Body of pancreas (tissue), 4 donors: ENCODE data around the gene GLI2. TPM values are rescaled to one million over a fixed set of nuclear protein-coding genes. Genes with fewer than 3 reads are reported as not detected.

Experiments
- ATAC-seq: fragments of 150-250 bp; one replicate; pipeline ENCODE4 v1.9.1; 2016
- DNase-seq, 4 donors: peaks; one replicate each; pipeline ENCODE4 v3.0.0-alpha.2; 2019
- H3K27ac ChIP-seq, 4 donors: fragments of 200-600 bp; sonication (generic); 1 replicate in 3 of 4; 2 replicates in 1 of 4; pipeline versions ENCODE4 v1.5.1 to v1.6.1; 2016 to 2019; ENCODE audit warnings: mild to moderate bottlenecking in 1 of 4, mixed read lengths in 1 of 4, moderate library complexity in 1 of 4
- H3K27me3 ChIP-seq, 2 donors: fragments of 200-600 bp; sonication (generic); one replicate each; pipeline ENCODE4 v1.6.0; 2016; ENCODE audit warnings: mild to moderate bottlenecking in 1 of 2
- H3K36me3 ChIP-seq, 2 donors: fragments of 200-600 bp; sonication (generic); replicated peaks in 1 of 2; 2 replicates each; pipeline ENCODE4 v1.5.1; 2016; ENCODE audit warnings: low read depth in 2 of 2; ENCODE audit not compliant: insufficient read depth in 1 of 2
- H3K4me1 ChIP-seq: fragments of 200-600 bp; sonication (generic); one replicate; pipeline ENCODE4 v1.6.0; 2016
- H3K4me3 ChIP-seq, 2 donors: fragments of 200-600 bp; sonication (generic); 1 replicate in 1 of 2; 2 replicates in 1 of 2; pipeline ENCODE4 v1.5.1; 2016 to 2019
- H3K9me3 ChIP-seq, 3 donors: fragments of 200-600 bp; sonication (generic); 1 replicate in 2 of 3; 2 replicates in 1 of 3; pipeline ENCODE4 v1.5.1; 2016
- POLR2A ChIP-seq, 3 donors: fragments of 450-650 bp; IDR thresholded peaks; one replicate each; pipeline ENCODE4 v1.6.1; 2016; ENCODE audit warnings: antibody characterized with exemption in 3 of 3, mild to moderate bottlenecking in 2 of 3
- WGBS, 2 donors: methylation state at CpG; one replicate each; pipeline ENCODE4 v1.1.5; 2017; 5-methylcytosine and 5-hydroxymethylcytosine counted together
- intact Hi-C: fragments of 100-400 bp; cut with DNase I; formaldehyde crosslinking; loops from one replicate; pipeline ENCODE4 v1.15.1; 2023
- total RNA-seq, 2 donors: library from RNA; depleted of rRNA; stranded (reverse); fragments of >200 nt; gene quantifications; one replicate each; pipeline ENCODE4 v1.1.0, GENCODE V29; 2016
- TF ChIP-seq, protein P1 (sequence below), 7 experiments: fragments of 450-650 bp in 4 of 7; fragments of 200-600 bp in 3 of 7; sonication (generic) in 3 of 7; IDR thresholded peaks; one replicate each; pipeline ENCODE4 v1.5.1; 2016 to 2019; ENCODE audit warnings: antibody characterized with exemption in 7 of 7

GLI2 gene
- total RNA-seq, 2 donors from 2014 or later: 1.0 to 1.3 TPM

DNA sequence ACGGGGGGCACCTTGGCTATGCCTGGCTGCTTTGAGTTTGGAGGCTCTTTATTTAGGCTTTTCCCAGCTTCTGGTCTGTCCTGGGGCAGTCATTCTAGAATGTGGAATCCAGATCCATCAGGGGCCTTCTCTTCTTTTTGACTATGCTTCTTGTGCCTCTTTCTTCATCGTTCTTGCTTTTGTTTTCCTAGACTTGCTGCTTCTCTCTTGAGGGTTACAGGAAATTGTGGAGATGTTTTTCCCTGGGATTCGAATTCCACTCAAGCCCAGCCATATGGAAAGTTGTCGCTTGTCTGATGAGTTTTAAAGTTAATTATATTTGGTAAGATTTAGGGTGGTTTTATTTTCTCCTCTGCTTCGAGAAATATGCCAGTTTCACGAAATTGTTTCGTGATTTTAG lies 2.4 kb downstream of the GLI2 start:
- peaks cover 48% of the 10 kb centered on the region for H3K4me1 ChIP-seq
- intact Hi-C loops: no loop called here
- DNase-seq (no peak), ATAC-seq (no peak)
- no peak overlapping the region for H3K27ac ChIP-seq
- no peak for TF ChIP-seq POLR2A (IDR thresholded peaks at IDR 0.05)
- TF ChIP-seq, protein P1, sequence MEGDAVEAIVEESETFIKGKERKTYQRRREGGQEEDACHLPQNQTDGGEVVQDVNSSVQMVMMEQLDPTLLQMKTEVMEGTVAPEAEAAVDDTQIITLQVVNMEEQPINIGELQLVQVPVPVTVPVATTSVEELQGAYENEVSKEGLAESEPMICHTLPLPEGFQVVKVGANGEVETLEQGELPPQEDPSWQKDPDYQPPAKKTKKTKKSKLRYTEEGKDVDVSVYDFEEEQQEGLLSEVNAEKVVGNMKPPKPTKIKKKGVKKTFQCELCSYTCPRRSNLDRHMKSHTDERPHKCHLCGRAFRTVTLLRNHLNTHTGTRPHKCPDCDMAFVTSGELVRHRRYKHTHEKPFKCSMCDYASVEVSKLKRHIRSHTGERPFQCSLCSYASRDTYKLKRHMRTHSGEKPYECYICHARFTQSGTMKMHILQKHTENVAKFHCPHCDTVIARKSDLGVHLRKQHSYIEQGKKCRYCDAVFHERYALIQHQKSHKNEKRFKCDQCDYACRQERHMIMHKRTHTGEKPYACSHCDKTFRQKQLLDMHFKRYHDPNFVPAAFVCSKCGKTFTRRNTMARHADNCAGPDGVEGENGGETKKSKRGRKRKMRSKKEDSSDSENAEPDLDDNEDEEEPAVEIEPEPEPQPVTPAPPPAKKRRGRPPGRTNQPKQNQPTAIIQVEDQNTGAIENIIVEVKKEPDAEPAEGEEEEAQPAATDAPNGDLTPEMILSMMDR (IDR thresholded peaks at IDR 0.05): no peak
- H3K27me3 ChIP-seq: peaks cover 0 to 42% of the 10 kb centered on the region in 2 donors
- no peak overlapping the region for H3K4me3 ChIP-seq
- H3K36me3 ChIP-seq: no peaks in the 10 kb centered on the region
- 75 to 82% methylated on average over 7 of the region's 7 CpGs for WGBS, 2 donors
- H3K9me3 ChIP-seq: no peaks in the 10 kb centered on the region

DNA sequence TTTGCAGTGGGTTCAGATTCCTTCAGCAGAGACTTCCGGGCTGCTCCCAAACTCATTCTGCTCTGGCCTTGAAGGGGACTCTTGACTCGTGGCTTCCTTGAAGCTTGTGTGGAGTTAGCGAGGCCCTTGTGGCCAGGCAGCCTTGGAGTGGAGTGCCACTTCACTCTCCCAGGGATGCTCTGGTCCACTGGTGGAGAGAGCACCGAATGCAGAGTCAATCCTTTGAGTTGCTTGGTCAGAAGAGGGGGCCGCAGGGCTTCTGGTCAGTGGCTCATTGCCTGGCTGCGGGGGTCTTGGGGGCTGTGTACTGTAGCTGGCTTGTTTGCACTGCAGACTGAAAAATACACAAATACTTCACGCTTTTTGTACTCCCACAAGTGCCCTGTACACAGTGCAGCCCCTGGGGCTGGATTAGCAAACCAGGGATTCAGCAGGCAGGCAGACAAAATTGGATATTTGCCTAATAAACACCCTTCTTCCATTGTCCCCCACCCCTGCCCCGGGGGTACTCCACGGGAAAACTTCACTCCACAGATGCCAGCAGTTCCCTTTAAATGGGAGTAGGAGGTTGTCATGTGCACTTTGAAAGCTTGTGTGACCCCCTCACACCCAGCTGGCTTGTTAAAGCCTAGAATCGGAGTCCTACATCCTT lies 3.2 kb downstream of the GLI2 start:
- Histone ChIP-seq H3K4me1 (peaks cover 48% of the 10 kb centered on the region), H3K36me3 (no peaks in the 10 kb centered on the region), H3K9me3 (no peaks in the 10 kb centered on the region), H3K27me3 (peaks cover 0 to 42% of the 10 kb centered on the region in 2 donors), H3K4me3 (no peak overlapping the region), H3K27ac (no peak overlapping the region)
- ATAC-seq (no peak), DNase-seq (no peak)
- no peak for TF ChIP-seq POLR2A (IDR thresholded peaks at IDR 0.05)
- TF ChIP-seq, protein P1 (IDR thresholded peaks at IDR 0.05): no peak
- WGBS, 2 donors: 53 to 59% methylated on average over 9 to 10 of the region's 10 CpGs
- intact Hi-C loops: no loop called here

DNA sequence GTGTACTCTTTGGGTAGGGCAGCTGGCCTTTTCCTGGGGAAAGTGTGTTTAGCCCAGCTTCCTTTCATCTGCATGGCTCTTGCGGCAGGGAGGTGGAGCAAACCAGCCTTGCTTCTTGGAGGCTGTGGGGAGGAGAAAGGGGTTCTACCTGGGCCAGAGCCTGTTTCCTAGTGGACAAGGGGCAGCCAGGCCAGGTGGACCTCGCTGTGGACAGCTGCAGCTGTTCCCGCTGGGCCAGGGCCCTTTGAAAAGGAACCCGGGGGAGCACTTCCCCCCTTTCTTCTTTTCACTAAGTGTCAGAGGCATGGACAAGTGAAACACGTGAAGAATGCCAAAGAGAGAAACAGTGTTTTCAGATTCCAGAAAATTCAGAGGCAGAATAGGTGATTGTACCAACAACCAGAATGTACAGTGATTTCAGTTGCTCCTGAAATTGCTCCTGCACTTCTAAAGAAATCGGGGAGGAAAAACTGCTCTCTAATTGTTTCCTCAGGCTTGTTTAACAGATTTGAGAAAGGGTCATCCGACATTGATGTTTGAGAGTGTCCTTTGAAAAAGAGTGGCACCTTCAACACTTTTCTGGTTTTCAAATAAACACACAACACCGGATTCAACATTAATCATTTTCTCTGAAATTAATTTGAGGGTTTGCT lies 3.9 kb downstream of the GLI2 start:
- intact Hi-C loops: no loop called here
- Histone ChIP-seq H3K36me3 (no peaks in the 10 kb centered on the region), H3K9me3 (no peaks in the 10 kb centered on the region), H3K27ac (no peak overlapping the region), H3K27me3 (peaks cover 0 to 42% of the 10 kb centered on the region in 2 donors), H3K4me1 (peaks cover 48% of the 10 kb centered on the region), H3K4me3 (no peak overlapping the region)
- ATAC-seq (no peak), DNase-seq (no peak)
- 58 to 61% methylated on average over 8 of the region's 8 CpGs for WGBS, 2 donors
- TF ChIP-seq, protein P1 (IDR thresholded peaks at IDR 0.05): no peak
- TF ChIP-seq POLR2A (IDR thresholded peaks at IDR 0.05): no peak

DNA sequence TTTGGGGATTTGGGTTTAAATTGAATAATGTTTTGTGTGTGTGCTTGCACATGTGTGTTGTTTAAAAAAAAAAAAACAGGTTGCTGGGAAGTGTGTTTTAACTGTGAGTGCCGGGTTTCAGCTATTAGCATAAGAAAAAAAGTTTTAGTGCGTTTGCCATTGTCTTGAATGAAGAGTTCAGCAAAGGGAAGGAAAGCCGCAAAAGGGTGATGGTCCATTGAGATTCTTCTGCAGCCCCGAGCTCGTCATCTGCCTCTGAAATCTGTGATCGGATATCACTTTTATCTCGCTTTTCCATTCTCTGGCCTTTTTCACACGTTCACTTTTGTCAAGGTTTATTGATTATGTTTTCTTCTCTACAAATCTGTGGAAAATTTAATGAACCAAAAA lies 4.7 kb downstream of the GLI2 start:
- WGBS, 2 donors: 65 to 75% methylated on average over 8 of the region's 8 CpGs
- Histone ChIP-seq H3K4me1 (peaks cover 48% of the 10 kb centered on the region), H3K27ac (no peak overlapping the region), H3K4me3 (no peak overlapping the region), H3K27me3 (peaks cover 0 to 38% of the 10 kb centered on the region in 2 donors), H3K9me3 (no peaks in the 10 kb centered on the region), H3K36me3 (no peaks in the 10 kb centered on the region)
- intact Hi-C loops: no loop called here
- TF ChIP-seq POLR2A (IDR thresholded peaks at IDR 0.05): no peak
- TF ChIP-seq, protein P1 (IDR thresholded peaks at IDR 0.05): no peak
- DNase-seq (no peak), ATAC-seq (no peak)
